Mammary epithelial cell (primary cell): ENCODE data around the gene ZNF853.

Source experiments
- CTCF ChIP-seq, 2 donors: IDR thresholded peaks in 1 of 2; conservative IDR thresholded peaks in 1 of 2; 2 replicates each; pipeline ENCODE4 v1.5.1; 2011 to 2012; ENCODE audit warnings: inconsistent platforms in 2 of 2, low read length in 2 of 2, mild to moderate bottlenecking in 2 of 2, control low read depth in 1 of 2, low read depth in 1 of 2; ENCODE audit not compliant: insufficient read depth in 1 of 2; ENCODE audit errors: extremely low read depth in 1 of 2
- EZH2 ChIP-seq: IDR thresholded peaks from 2 replicates; pipeline ENCODE4 v1.6.1; 2012; ENCODE audit warnings: low read length, inconsistent platforms, borderline replicate concordance

- TF ChIP-seq CTCF (conservative IDR thresholded peaks at IDR 0.05 in 1 of 2, IDR thresholded peaks at IDR 0.05 in 1 of 2; ENCODE audit: extremely low read depth in 1 of 2, insufficient read depth in 1 of 2, low read depth in 1 of 2, low read length in 2 of 2), result no peak
- TF ChIP-seq EZH2, result no peak
Measured at GRCh38 chr7:6567886-6568285, 47.5 kb upstream of the ZNF853 start.
